Stimulated activated CD4-positive, alpha-beta T cell treated with anti-CD3 and anti-CD28 coated beads, Interleukin-12 subunit alpha, Interleukin-12 subunit beta, amount 100 ng/mL, for 24 hours (primary cell): Measurements from ENCODE around the gene TWIST2.

Experiments
- DNase-seq, 2 experiments: peaks; one replicate each; pipeline ENCODE4 v3.0.0-alpha.2; 2020; ENCODE audit warnings: low read depth in 2 of 2

The TWIST2 gene

GRCh38 chr2:238872628-238873380 is 24.9 kb downstream of the TWIST2 start:
- DNase-seq: no peak

- no peak for DNase-seq
These were observed 25.5 kb downstream of the TWIST2 start for GRCh38 chr2:238873381-238873801.

DNA sequence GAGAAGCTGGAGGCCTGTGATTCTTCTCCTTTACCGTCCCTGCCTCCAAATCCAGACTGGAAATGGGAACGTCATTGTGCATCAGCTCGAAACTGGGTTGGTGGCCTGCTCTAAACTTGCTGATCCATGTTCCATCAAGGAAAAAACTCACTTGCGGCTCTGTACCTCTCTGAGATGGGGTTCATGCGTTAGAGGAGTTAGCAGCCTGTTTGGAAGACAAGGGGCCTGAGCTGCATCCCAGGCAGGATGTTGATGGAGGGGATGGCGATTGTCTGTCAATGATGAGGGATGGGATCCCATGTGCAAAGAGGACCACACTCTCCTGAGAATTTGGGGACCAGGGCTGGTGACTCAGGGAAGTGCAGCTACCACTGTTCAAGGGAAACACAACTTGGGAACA is 26.0 kb downstream of the TWIST2 start:
- DNase-seq: no peak

DNA sequence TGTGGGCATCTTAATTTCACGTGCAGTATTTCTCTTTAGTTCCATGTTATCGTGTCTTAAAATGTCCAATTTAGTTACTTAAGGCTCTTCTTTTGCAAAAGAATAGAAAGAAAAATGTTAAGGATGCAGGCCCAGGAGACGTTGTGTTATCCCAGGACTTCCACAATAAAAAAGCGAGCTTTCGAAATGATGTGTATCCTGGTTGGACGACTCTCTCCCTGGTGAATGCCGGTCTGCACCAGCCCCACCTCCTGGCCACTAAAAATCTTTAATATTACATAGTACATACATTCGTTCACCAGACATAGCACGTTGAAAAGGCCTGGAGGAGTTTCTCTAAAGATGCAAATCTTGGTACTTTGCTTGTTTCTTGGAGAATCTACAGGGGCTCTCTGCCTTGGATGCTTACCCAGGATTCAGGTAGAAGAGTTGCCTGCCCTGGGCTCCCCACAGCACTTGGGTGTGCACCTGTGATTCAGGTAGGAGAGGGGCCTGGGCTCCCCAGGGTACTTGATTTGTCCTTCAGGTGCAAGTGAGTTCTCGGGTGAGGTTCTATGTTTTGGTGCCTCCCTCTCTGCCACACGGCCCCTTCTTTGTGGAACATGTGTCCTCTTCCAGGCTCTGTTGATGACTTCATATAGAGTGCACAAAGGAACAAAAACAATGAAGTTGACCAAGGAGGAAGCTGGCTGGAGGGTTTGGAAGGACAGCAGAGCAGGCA is 26.6 kb downstream of the TWIST2 start:
- DNase-seq: no peak

DNA sequence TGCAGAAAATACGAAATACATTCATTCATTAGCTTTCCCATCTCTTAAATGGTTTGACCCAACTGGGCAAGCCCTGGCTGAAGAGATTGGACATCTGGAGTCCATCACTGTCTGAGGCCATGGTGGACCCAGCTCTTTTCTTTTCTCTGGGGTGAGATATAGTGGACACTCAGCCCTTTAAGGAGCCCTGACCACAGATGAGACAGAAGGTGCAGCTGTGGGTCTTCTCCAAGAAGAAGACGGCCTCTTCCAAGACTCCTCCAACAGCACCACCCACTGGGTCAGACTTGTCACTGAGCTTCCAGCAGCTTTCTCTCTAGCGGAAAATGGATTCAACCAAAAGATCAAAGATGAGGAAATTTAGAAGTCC is 27.2 kb downstream of the TWIST2 start:
- DNase-seq: no peak

- DNase-seq: no peak
These were observed 27.8 kb downstream of the TWIST2 start for GRCh38 chr2:238875471-238876231.

DNA sequence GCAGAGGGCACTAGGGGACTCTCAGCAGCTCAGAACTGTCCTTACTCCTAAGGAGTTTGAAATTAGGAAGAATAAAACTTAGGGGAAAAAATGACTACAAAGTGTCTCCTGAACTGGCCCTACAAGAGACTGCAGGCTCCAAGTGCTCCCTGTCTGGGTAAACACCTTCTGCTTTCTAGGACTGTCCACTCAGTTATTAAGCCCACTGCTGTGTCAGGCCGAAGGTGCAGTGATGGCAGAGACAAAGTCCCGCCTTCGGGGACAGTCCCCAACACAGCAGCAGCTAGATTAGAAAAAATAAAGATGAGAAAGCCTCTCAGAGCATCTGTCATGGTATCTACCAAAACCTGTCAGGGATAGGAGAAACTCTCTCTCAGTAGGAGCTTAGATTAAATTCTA is 28.3 kb downstream of the TWIST2 start:
- DNase-seq: no peak

DNA sequence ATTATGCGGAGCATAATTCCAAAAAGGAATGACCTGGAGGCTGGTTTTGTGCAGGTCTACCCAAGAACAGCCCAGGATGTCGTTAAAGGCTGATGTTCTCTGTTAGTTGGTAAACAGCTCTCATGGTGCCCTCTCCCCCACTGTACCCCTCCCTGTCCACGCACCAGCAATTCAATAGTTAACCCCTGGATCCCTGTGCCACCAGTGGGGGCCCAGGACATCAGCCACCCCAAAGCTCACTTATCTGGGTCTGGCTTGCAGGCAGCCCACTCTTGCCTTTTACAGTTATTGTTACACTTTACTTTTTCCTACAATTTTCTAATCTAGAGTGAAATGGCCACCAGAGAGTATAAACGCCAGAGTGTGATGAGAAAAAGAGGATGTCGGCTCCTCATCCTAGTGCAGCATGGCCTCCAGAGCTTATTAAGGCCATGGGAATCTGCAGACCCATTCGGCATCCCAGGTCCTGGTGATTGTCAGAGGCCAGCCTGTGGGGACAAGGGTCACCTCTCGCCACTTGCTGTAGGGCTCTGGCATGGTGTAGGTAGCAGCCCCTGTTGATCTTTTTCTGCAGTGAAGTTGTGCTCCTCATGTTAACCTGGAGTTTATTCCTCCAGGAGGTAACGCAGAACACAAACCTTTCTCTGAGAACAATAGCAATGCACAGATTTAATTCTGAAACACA is 30.3 kb downstream of the TWIST2 start:
- no peak for DNase-seq

- no peak for DNase-seq
These were observed 31.2 kb downstream of the TWIST2 start for GRCh38 chr2:238879043-238879442.

GRCh38 chr2:238879621-238880377 is 31.9 kb downstream of the TWIST2 start:
- peak in 1 of 2 experiments; percentile 12 for DNase-seq

DNA sequence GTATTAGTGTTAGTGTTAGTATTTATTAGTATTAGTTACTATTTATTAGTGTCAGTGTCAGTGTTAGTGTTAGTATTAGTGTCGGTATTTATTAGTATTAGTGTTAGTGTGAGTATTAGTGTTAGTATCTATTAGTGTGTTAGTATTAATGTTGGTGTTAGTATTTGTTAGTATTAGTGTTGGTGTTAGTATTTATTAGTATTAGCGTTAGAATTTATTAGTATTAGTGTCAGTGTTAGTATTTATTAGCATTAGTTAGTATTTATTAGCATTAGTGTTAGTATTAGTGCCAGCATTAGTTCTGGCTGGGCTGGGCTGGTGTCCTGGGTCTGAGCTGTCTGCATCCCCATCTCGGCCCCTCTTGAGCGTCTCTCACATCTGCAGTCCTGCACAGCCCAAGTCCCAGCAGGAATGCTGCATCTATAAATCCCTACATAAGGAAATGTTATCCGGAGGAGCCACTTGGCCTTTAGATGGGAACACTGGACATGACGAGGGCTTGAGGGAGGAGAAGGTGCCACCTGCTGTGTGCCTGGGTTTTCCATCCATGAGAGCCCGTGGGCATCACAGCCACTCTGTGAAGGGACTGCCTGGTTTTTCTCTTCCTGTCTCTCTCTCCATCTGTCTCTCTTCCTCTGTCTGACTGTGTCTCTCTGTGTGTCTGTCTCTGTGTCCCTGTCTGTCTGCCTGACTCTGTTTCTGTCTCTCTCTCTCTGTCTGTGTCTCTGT is 33.6 kb downstream of the TWIST2 start:
- DNase-seq: no peak

DNA sequence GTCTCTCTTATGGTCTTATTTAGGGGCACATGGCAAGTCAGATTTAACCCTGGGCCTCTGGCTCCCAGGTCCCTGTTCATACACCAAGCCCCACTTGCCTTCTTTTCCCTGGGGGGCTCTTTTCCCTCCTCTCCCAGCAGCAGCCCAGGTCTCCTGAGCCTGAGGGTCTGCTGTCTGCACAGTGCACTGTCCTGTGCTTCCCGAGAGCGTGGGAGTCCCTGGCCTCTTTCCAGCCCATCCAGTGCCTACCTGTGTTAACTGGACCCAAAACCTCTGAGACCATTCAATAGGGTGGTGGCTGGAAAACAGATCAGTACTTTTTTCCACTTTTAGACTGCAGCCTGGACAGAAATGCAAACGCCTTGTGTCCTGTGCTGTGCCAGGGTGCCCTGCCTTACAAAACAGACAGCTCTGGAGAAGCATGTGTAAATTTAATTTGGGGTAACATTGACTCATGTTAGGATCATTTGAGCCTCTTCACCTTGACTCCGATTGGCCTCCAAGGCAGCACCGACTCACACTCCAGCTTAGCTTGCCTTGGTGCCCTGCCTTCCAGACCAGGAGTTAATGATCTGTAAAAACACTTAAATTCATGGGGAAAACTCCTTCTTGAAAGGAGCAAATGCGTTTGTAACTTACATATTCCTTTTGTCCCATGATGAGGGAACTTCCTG is 34.3 kb downstream of the TWIST2 start:
- DNase-seq: no peak

- DNase-seq: no peak
These were observed 35.6 kb downstream of the TWIST2 start for GRCh38 chr2:238883421-238883901.

DNA sequence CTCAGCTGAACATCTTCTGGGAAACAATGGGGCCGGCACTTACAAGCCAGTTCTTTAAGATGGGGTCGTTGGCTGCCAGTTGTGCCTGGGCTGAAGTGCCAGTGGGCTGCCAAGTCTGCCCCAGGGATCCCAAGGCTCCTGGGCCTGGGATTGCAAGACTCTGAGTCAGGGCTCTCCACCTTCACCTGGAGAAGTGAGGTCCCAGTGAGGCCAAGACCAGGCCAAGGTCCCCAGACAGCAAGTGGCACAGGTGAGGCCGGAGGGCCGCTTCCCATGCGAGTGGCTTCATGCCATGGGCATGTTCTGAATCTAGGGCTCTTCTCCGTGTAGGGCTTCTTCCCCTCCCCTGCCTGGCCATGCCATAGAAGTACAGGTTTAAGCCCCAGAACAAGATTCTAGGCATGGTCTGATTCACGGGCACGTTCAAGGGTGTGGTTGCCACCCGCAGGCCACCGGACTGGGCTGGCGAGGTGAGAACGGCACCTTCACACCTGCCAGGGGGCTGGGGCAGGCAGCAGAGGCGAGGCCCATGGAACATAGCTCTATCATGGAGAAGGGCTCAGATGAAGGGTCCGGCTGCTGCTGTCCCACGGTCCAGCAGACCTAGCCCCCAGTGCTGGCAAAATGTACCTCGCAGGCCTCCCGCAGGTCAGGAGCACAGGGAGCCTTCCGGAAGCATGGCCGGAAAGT is 36.4 kb downstream of the TWIST2 start:
- DNase-seq: no peak

DNA sequence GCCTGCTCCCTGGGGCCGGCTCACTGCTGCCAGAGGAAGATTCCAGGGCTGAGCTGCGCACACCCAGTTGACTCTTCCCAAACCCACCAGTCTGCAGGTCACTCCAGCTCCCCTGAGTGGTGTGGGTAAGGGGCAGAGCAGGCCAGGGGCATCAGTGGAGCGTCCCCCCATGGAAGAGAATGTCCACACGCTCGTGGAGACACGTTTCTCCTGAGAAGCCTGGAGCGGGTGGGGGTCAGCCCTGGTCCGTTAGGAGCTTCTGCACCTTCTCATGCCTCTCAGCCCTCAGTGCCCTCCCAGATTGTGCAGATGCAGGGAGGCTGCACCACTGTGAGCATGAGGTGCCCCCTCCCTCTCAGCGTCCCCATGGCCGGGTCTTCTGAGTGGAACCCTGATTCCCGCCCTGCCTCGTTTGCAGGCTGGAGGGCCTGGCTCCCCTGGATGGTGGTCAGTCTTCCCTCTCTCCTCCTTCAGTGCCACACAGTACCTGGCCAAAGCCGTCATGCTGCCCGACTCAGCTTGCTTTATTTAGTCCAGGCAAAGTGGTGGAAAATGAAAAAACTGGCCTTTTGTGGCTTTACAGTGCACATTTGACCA is 37.0 kb downstream of the TWIST2 start:
- no peak for DNase-seq

DNA sequence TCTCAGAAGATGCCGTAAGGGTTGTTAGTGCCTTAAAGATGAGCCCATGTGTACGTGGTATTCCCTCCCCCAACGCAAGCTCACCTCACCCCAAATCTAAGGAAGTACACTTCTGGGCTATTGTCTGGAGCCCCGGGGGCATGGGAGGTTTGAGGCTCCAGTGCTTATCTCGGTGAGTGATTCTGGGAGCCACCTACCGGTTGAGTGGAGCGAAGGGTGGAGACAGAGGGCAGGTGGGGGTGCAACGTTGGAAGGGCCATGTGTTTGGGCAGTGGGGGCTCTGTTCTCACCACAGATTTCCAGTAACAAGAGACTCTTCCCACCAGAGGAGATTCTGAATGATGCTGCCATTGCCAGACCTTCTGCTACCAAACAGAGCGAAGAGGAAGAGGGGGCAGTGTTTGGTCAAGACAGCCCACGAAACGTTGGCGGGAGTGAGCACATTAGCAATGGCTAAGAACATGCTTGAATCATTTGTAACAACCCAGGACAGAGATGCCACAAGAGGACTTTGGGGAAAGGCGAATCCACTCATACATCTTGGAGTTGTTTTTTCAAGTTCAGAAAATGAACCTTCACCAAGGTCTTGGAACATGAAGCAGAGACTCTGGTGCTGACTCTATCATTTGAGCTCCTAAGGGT is 38.7 kb downstream of the TWIST2 start:
- no peak for DNase-seq

DNA sequence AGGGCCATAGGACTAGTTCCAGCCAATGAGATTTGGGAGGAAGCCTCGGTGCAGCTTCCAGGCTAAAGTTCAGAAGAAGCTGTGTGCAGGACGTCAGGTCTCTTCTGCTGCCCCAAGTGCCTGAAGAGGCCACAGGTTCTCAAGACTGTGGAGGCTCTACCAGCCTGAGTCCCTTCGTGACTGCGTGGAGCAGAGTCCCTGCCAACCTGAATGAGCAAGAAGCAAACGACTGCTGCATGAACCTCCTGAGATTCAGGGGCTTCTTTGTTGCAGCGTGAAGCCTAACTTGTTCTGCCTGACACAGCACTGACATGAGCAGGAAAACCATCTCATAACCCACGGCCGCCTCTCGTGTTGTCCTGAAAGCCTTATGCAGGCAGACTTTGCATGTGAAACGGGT is 39.7 kb downstream of the TWIST2 start:
- no peak for DNase-seq

DNA sequence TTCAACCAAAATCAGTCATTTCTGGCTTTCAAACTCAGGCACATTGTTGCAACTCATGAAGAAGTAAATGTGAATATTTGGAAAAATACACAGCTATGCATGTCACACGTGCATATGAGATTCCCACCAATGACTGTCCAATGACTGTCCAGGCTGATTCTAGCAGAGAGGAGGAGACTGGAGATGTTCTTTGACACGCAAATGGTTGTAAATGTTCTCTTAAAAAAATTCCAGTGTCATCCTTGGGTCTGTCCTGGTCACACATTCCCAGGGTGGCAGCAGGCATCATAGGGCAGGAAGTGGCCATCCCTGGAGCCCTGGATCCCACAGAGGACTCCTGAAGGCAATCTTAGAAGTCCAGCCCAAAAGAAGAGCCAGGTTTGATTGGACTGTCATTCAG is 40.9 kb downstream of the TWIST2 start:
- DNase-seq: no peak
